ENCODE measurements around the gene ARSB.
"Not testable (repeated sequence)": the region's sequence is repeated elsewhere in the genome, so short reads cannot be mapped to it uniquely, and the experiment has no call there.

The ARSB gene

GRCh38 chr5:78896132-78896531 is 89.0 kb downstream of the ARSB start:
- no peak for DNase-seq (ENCODE audit: low spot score)

- no peak for DNase-seq (ENCODE audit: low spot score)
Measured at GRCh38 chr5:78895616-78896015, 89.5 kb downstream of the ARSB start.

- DNase-seq (ENCODE audit: low spot score): peak; percentile 25
Measured at GRCh38 chr5:78893940-78894677, 91.0 kb downstream of the ARSB start.

GRCh38 chr5:78890667-78891379 is 94.3 kb downstream of the ARSB start:
- DNase-seq (ENCODE audit: low spot score): no peak

GRCh38 chr5:78889369-78890140 is 95.6 kb downstream of the ARSB start:
- no peak for DNase-seq (ENCODE audit: low spot score)

- no peak for DNase-seq (ENCODE audit: low spot score)
Measured at GRCh38 chr5:78888580-78889368, 96.3 kb downstream of the ARSB start.

GRCh38 chr5:78887384-78888118 is 97.6 kb downstream of the ARSB start:
- no peak for DNase-seq (ENCODE audit: low spot score)

GRCh38 chr5:78886341-78887230 is 98.5 kb downstream of the ARSB start:
- no peak for DNase-seq (ENCODE audit: low spot score)

- DNase-seq (ENCODE audit: low spot score): no peak
Measured at GRCh38 chr5:78881884-78882283, 103.2 kb downstream of the ARSB start.

- DNase-seq (ENCODE audit: low spot score): no peak
Measured at GRCh38 chr5:78879516-78879915, 105.6 kb downstream of the ARSB start.

- DNase-seq (ENCODE audit: low spot score): not testable (repeated sequence)
Measured at GRCh38 chr5:78866076-78866475, 119.0 kb downstream of the ARSB start.

GRCh38 chr5:78858364-78858763 is 126.7 kb downstream of the ARSB start:
- DNase-seq (ENCODE audit: low spot score): no peak

- DNase-seq (ENCODE audit: low spot score): no peak
Measured at GRCh38 chr5:78855026-78855425, 130.1 kb downstream of the ARSB start.

- DNase-seq (ENCODE audit: low spot score): not testable (repeated sequence)
Measured at GRCh38 chr5:78851891-78852290, 133.2 kb downstream of the ARSB start.

- no peak for DNase-seq (ENCODE audit: low spot score)
Measured at GRCh38 chr5:78845470-78845869, 139.6 kb downstream of the ARSB start.

- DNase-seq (ENCODE audit: low spot score): no peak
Measured at GRCh38 chr5:78843436-78843835, 141.7 kb downstream of the ARSB start.

- no peak for DNase-seq (ENCODE audit: low spot score)
Measured at GRCh38 chr5:78841767-78842166, 143.3 kb downstream of the ARSB start.

GRCh38 chr5:78838753-78839152 is 146.4 kb downstream of the ARSB start:
- no peak for DNase-seq (ENCODE audit: low spot score)

- DNase-seq (ENCODE audit: low spot score): no peak
Measured at GRCh38 chr5:78837836-78838235, 147.3 kb downstream of the ARSB start.

- DNase-seq (ENCODE audit: low spot score): no peak
Measured at GRCh38 chr5:78835176-78835575, 149.9 kb downstream of the ARSB start.
